HG02642 (cell line): ENCODE results near the gene CPAMD8.
"Not testable (repeated sequence)": the region's sequence is repeated elsewhere in the genome, so short reads cannot be mapped to it uniquely, and the experiment has no call there.

Experiments used
- ATAC-seq: cut with Tn5 transposase; IDR thresholded peaks from one replicate; pipeline ENCODE4 v1.9.1; 2021; ENCODE audit warnings: mild to moderate bottlenecking; ENCODE audit not compliant: unreplicated experiment, poor library complexity

Gene CPAMD8

DNA sequence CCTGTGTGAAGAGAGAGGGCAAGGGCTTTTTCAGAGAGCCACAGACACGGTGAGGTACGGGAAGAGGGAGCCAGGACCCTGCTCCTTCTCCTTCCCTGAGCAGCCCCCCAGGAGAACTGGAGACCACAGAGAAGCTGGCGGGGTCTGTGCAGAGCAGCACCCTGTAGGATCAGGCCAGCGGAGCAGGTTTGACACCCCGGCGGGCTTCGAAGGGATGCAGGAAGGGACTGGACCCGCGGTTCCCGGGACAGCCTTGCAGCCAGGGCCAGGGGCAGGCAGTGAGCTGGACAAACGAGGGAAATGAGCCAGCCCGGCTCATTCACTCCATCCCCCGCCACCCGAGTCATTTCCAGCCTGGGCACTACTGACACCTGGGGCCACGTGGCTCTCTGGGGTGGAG lies 22.2 kb downstream of the CPAMD8 start:
- no peak for ATAC-seq

DNA sequence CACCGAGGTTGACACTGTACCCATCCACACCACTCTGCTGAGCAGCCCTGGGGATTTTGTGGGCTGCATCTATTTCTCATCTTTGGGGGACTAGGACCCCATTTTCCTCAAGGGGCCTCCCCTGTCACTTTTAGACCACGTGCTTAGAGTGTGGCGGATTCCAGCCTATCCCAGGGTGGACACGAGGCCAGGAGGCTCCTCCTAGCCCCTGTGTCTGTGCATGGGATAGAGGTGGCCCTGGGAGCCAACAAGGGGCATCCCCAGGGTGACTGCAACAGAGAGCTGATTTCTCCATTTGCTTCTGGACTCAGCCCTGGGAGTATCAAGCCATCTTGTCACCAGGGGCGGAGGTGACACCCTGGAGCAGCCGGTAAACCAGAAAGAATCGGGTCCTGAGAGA lies 24.2 kb downstream of the CPAMD8 start:
- ATAC-seq, result no peak

DNA sequence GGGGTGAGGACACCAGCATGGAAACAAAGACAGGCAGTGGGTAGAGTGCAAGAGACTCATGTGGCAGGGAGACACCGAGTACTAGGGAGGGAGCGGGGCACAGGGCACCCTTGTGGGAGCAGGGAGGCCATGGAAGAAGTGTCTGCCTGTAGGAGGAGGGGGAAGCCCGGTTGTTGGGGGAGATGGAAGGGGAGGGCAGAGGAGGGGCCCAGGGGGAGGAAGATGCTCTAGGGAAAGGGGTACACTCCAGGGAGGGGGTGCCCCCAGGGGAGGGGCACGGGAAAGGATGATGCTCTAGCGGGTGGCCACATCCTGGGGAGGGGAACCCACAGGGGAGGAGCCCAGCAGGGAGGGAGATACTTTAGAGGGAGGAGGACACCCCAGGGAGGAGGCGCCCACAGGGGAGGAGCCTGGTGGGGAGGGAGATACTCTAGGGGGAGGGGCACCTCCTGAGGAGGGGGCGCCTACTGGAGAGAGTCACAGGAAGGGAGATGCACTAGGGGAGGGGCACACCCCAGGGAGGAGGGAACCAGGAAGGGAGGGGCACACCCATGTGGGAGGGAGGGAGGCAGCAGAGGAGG lies 24.9 kb downstream of the CPAMD8 start:
- no peak for ATAC-seq

DNA sequence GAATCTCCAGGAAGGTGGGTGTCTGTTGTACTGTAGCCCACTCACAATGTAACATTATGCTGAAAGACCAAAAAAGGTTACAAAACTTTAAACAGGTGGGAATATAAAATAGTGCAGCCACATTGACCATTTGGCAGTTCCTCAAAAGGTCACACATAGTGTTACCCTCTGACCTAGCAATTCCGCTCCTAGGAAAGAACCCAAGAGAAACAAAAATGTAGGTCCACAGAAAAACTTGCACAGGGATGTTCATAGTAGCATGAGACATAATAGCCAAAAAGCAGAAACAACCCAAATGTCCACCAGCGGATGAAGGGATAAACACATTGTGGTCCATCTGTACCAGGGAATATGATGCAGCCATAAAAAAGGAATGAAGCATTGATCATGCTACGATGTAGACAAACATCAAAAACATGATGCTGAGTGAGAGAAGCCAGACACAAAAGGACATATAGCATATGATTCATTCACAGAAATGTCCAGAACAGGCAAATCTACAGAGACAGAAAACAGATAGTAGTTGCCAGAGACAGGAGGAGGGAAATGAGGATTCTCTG lies 27.9 kb downstream of the CPAMD8 start:
- ATAC-seq, result no peak

DNA sequence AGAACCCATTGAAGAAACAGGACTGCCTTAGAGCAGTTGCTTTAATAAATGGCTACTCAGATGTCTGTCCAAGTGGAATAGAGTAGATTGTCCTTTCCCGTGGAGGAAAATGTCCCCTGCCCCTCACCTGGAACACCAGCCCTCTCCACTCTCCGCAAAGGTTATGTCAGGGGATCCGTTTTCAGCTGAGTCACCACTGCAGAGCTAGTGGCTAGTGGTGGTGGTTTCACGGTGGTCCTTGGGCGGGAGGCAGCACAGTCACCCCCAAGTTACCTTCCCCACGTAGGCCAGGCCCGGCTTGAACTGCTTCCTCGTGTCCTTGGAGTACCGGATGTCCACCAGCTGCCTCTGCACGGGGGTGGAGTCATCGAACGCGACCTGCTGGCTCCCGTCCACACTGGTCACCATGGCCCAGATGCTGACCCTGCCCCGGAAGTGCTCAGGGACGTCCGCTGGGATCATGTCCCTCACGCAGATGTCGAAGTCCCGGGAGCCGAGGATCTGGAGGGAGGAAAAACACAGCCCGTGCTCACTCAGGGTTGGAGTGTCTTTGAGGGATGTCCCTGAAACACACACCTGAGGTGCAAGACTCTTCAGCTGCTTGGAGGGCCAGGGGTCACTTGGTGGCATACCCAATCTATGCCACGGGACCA lies 29.6 kb downstream of the CPAMD8 start:
- ATAC-seq, result not testable (repeated sequence)

DNA sequence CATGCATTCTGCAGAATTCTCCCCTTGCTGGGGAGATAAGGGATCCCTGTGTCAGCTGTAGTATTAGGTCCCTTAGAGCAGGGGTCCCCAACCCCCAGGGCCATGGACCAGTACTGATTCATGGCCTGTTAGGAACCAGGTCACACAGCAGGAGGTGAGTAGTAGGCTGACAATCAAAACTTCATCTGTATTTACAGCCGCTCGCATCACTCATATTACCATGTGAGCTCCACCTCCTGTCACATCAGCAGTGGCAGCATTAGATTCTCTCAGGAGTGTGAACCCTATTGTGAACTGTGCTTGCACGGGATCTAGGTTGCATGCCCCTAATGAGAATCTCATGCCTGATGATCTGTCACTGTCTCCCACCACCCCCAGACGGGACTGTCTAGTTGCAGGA lies 37.9 kb downstream of the CPAMD8 start:
- ATAC-seq, result no peak

DNA sequence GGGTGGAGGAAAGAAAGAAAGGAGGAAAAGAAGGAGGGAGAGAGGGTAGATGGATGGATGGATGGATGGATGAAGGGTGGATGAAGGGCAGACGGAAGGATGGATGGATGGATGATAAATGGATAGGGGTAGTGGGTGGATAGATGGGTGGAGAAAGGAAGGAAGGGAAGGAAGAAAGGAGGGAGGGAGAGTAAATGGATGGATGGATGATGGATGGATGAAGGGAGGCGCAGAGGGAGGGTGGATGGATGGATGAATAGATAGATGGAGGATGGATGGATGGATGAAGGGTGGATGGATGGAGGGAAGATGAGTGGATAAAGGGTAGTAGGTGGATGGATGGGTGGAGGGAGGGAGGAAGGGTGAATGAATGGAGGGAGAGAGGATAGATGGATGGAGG lies 41.2 kb downstream of the CPAMD8 start:
- ATAC-seq, result no peak

DNA sequence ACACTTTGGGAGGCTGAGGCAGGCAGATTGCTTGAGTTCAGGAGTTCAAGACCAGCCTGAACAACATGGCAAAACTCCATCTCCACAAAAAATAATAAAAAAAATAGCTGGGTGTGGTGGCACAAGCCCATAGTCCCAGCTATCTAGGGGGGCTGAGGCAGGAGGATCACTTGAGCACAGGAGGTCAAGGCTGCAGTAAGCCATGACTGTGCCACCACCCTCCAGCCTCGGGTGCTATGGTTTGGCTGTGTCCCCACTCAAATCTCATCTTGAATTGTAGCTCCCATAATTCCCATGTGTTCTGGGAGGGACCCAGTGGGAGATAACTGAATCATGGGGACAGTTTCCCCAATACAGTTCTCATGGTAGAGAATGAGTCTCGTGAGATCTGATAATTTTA lies 44.0 kb downstream of the CPAMD8 start:
- not testable (repeated sequence) for ATAC-seq

DNA sequence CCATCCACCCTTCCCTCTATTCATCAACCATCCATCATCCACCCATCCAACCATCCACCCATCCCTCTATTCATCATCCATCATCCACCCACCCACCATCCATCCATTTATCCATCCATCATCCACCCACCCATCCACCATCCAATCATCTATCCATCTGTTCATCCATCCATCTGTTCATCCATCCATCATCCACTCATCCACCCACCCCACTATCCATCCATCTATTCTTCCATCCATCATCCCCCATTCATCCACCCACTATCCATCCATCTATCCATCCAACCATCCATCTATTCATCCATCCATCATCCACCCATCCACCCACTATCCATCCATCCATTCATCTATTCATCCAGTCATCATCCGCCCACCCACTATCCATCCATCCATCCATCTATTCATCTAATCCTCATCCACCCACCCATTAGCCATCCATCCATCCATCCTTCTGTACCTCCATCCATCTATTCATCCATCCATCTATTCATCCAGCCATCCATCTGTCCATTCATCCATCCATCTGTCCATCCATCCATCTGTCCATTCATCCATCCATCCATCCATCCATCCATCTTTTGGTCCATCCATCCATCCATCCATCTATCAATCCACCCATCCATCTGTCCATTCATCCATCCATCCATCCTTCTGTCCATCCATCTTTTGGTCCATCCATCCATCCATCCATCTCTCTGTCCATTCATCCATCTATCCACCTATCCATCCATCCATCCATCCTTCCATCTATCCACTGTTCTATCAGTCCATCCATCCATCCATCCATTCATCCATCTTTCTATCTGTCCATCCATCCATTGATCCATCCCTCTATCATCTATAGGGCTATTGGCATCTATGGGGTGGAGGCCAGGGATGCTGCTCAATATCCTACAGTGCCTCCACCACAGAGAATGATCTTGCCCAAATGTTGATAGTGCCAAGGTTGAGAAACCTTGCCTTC lies 47.5 kb downstream of the CPAMD8 start:
- ATAC-seq, result no peak

DNA sequence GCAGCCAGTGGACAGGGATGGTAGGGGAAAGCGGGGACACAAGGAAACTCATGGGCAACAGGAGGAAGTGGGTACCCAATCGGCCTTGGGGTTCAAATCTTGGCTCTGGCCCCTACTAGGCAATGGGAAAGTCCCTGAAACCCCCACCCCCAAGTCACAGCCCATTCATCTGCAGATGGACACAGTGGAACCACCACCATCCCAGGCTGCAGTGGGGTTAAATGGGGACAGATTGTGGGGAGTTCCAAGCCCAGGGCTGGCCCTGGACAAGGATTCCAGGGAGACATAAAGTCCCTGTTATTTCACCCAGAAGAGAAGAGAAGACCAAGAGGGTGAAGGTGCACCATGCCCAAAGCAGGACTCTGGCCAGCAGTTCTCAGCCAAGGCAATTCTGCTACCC lies 48.5 kb downstream of the CPAMD8 start:
- no peak for ATAC-seq

DNA sequence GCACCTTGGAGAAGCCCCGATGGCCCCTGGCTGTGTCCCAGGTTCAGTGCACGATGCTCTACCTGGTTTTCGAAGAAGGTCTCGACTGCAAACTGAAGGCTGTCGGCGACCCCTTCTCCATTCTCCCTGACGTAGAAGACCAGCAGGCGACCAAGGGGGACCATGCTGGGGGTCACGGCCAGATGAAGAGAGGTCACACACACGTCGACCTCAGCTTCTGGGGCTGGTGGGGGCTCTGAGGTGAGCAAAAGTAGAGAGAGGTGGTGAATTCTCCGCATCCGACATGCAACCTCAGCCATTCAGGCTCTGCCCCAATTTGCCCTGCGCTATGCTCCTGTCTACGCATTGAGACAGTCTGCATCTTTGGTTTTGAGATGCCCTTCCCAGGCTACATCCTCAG lies 49.3 kb downstream of the CPAMD8 start:
- ATAC-seq, result no peak

DNA sequence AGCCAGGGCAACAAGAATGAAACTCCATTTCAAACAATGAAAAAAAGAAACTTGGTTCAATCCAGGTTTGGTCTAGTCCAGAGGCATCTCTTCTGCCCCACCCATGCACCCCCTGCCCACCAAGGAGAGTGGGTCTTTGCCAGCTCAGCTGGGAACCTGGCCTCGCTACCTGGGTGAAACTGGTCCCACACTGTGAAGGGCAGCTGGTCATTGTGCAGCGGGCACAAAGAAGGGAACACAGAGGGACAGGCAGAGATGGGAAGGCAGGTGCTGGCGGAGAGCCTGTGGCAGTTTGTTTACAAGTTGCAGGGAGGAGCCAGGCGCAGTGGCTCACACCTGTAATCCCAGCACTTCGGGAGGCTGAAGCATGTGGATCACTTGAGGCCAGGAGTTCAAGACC lies 50.2 kb downstream of the CPAMD8 start:
- no peak for ATAC-seq

DNA sequence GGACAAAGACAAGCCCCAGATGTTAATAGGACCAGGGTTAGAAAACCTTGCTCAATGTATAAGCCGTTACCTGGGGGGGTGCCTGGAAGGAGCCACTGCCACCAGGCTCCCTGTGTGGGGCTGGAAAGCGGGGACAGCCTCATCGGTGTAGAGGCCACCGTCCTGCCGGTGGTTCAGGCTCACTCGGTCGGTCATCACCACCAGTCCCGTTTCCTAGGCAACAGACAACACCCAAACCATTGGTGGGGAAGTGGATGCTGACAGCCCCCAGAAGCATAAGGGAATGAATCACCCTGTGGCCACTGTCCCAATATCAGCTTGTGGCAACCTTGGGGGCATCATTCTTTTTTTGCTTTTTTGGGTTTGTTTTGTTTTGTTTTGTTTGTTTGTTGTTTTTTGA lies 55.8 kb downstream of the CPAMD8 start:
- ATAC-seq, result no peak

DNA sequence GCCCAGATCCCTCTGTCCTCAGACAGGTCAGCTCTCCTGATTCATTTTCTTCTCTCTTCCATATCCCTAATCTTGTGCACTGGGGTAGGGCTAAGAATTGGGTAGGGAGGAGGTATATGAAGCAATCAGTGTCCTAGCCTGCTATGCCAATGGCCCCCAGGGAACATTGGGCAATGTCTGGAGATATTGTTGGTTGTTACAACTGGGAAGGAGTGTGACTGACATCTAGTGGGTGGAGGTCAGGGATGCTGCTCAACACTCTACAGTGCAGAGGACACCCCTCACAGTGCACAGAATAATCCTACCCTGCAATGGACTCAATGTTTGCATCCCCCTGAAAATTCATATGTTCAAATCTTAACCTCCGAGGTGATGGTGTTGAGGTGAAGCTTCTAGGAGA lies 57.5 kb downstream of the CPAMD8 start:
- no peak for ATAC-seq

DNA sequence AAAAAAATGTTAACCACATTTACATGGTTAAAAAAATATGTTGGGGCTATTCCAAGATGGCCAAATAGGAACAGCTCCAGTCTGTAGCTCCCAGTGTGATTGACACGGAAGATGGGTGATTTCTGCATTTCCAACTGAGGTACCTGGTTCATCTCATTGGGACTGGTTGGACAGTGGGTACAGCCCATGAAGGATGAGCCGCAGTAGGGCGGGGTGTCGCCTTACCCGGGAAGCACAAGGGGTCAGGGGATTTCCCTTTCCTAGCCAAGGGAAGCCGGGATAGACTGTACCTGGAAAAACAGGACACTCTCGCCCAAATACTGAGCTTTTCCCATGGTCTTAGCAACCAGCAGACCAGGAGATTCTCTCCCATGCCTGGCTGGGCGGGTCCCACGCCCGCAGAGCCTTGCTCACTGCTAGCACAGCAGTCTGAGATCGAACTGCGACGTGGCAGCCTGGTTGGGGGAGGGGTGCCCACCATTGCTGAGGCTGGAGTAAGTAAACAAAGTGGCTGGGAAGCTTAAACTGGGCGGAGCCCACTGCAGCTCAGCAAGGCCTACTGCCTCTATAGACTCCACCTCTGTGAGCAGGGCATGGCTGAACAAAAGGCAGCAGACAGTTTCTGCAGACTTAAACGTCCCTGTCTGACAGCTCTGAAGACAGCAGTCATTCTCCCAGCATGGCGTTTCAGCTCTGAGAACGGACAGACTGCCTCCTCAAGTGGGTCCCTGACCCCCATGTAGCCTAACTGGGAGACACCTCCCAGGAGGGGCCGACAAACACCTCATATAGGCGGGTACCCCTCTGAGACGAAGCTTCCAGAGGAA lies 65.4 kb downstream of the CPAMD8 start:
- not testable (repeated sequence) for ATAC-seq

DNA sequence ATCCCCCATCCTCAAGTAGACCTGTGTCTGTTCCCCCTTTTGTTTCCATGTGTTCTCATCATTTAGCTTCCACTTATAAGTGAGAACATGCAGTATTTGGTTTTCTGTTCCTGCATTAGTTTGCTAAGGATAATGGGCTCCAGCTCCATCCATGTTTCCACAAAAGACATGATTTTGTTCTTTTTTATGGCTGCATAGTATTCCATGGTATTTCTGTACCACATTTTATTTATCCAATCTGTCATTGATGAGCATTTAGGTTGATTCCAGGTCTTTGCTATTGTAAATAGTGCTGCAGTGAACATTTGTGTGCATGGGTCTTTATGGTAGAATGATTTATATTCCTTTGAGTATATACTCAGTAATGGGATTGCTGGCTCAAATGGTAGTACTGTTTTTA lies 68.3 kb downstream of the CPAMD8 start:
- not testable (repeated sequence) for ATAC-seq

DNA sequence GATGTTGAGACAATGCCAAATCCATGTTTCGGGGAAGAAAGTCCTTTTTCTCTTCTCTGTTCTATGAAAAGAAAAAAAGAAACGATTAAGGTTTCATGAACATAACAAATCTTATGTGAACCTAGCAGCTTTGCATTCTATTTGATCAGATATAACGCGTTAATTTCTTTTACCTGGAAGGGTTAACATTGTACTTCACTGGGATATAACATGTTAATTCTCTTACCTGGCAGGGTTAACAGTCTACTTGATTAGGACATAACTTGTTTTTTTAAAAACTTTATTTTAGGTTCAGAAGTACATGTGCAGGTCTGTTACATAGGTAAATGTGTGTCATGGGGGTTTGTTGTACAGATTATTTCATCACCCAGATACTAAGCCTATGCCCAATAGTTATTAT lies 68.8 kb downstream of the CPAMD8 start:
- no peak for ATAC-seq

DNA sequence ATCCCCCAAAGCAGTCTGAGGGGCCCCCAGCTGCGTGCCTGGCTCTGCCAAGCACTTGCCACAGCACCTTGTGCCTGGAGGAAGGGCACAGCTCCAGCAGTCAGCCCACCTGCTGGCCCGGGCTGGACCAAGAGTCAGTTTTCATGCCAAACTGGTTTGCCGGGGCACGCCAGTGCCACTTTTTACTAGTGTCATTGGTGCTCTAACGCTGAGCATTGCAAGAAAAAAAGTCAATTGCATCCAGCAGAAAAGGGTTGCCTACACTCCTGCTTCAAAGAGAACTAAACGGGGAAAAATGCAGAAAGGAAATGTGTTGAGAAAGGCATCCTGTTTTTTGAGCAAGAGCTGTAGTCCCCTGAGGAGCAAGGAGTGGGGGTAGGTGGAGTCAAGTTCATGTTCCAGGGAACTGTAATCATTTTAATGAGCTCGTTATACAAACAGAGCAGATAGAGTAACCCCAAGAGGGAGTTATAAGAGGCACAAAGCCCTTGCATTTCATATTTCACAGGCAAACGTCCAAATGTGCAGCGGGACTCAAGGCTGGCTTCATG lies 69.4 kb downstream of the CPAMD8 start:
- no peak for ATAC-seq

DNA sequence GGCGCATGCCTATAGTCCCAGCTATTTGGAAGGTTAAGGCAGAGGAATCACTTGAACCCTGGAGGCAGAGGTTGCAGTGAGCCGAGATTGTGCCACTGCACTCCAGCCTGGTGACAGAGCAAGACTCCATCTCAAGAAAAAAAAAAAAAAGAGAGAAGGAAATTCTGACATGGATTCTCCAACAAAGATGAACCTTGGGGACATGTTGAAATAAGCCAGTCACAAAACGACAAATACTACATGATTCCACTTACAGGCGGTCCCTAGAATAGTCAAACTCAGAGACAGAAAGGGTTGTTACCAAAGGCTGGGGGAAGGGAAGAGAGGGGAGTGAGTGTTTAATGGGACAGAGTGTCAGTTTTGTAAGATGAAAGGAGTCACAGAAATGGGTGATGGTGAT lies 71.4 kb downstream of the CPAMD8 start:
- no peak for ATAC-seq

DNA sequence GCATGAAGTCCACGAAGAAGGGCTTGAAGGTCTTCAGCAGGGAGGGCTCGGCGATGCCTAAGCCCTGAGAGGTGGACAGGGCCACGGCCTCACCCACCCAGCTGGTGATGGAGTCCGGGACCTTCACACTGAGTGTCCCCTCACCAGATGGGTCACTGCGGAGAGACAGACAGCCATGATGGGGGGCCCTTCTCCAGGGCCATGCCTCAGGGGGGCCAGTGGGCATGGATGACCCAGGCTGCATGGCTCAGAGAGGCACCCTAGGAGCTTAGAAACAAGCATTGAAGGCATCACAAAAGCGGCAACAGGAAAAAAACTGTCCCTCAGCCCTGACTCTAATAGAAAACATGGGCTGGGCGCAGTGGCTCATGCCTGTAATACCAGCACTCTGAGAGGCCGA lies 74.6 kb downstream of the CPAMD8 start:
- no peak for ATAC-seq
